GM12801 (cell line): ENCODE measurements around the gene MUTYH.

Experiments used
- TF ChIP-seq, protein P1 (sequence below): IDR thresholded peaks from one replicate; pipeline ENCODE4 v1.5.1; 2011; ENCODE audit warnings: control low read depth; ENCODE audit not compliant: insufficient read length; ENCODE audit errors: extremely low read depth

Gene MUTYH

GRCh38 chr1:45317166-45317565, 23.1 kb downstream of the MUTYH start:
- TF ChIP-seq, protein P1, sequence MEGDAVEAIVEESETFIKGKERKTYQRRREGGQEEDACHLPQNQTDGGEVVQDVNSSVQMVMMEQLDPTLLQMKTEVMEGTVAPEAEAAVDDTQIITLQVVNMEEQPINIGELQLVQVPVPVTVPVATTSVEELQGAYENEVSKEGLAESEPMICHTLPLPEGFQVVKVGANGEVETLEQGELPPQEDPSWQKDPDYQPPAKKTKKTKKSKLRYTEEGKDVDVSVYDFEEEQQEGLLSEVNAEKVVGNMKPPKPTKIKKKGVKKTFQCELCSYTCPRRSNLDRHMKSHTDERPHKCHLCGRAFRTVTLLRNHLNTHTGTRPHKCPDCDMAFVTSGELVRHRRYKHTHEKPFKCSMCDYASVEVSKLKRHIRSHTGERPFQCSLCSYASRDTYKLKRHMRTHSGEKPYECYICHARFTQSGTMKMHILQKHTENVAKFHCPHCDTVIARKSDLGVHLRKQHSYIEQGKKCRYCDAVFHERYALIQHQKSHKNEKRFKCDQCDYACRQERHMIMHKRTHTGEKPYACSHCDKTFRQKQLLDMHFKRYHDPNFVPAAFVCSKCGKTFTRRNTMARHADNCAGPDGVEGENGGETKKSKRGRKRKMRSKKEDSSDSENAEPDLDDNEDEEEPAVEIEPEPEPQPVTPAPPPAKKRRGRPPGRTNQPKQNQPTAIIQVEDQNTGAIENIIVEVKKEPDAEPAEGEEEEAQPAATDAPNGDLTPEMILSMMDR = no peak

- TF ChIP-seq, protein P1 = no peak
Observed at GRCh38 chr1:45314266-45314665, 26.0 kb downstream of the MUTYH start.

- TF ChIP-seq, protein P1 = no peak
Observed at GRCh38 chr1:45306905-45307304, 33.3 kb downstream of the MUTYH start.

GRCh38 chr1:45306319-45306718, 33.9 kb downstream of the MUTYH start:
- TF ChIP-seq, protein P1 = no peak

GRCh38 chr1:45305231-45305630, 35.0 kb downstream of the MUTYH start:
- TF ChIP-seq, protein P1 = no peak

DNA sequence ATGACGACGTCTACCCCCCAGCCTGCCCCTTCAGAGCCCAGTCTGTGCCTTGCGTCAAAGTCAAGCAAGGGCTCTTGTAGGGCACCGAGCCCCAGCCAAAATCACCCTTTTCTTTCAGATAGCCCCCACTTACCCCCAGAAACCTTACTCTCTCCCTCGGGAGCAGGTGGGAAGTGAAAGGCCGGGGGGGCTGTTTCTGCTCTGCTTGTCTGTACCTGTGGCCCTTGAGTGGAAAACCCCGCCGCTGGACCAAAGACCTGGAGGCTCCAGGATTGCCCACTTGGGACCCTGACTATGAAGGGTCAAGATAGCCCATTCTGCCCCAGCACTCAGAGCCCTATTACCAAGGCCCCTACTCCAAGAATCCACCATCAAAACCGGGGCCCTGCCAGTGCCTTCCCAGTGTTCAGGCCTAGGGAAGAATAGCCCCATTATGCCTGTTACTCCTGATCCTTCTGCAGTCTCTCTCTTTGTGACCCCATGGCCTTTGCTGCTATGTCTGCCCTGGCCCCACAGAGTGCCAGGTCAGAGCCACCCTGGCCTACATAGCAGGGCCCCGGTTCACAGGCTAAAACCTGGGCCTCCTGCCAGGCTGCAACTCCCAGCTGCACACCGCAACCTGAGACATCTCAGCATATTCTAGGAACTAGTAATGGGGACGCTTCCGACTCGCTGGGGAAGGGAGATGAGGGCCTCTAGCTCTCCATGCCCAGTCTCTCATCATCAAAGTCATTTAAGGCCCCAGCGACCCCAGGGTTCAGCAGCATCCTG, 35.7 kb downstream of the MUTYH start:
- TF ChIP-seq, protein P1 = no peak

DNA sequence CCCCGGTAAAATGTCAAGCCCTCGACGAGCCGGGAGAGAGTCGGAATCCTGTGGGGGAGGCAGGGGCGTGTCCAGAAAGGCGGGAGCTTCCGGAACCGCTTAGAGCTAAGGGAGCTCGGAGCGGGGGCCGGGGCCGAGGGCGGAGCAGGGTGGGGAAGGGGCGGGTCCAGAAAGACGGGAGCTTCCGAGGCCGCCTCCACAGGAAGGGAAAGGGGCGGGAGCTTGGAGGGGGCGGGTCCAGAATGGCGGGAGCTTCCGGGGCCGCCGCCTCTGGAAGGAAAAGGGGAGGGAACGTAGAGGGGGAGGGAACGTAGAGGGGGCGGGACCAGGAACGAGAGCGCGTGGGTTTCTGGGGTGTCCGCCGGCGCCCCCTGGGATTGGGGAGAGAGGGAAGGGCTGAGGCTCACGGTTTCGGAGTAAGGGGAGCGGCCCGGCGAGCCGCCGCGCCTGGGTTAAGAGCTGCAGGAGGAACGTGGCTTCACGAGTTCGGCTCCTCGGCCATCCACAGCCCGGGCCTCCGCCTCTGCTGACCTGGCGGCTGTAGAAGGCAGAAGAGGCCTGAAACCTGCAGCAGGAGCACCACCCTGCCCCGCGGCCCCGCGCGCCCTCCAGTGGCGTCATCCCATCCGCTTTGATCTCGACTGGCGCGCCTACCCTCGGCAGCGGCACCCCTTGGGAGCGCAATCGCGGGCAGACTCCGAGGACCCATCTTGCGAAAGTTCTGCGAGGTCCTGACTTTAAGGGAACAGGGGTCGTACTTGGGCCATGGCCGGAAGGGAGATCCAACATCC, 36.5 kb downstream of the MUTYH start:
- TF ChIP-seq, protein P1 = no peak
